HG03378 (cell line): ENCODE measurements around the gene S1PR3.
A peak's percentile ranks its signal among the peaks of the same experiment; 100 is the strongest.

Source experiments
- ATAC-seq: cut with Tn5 transposase; IDR thresholded peaks from one replicate; pipeline ENCODE4 v1.9.1; 2021; ENCODE audit warnings: mild to moderate bottlenecking, moderate library complexity; ENCODE audit not compliant: unreplicated experiment

The S1PR3 gene

GRCh38 chr9:88990729-88991065 is 571 bp upstream of the S1PR3 start:
- no peak for ATAC-seq

- no peak for ATAC-seq
Observed at GRCh38 chr9:88992556-88992955, 1.3 kb downstream of the S1PR3 start.

- ATAC-seq: no peak
Observed at GRCh38 chr9:88993327-88993726, 2.1 kb downstream of the S1PR3 start.

GRCh38 chr9:88993871-88994460 is 2.7 kb downstream of the S1PR3 start:
- ATAC-seq: no peak

GRCh38 chr9:88994469-88995199 is 3.4 kb downstream of the S1PR3 start:
- no peak for ATAC-seq

GRCh38 chr9:88995200-88995577 is 3.9 kb downstream of the S1PR3 start:
- no peak for ATAC-seq

- no peak for ATAC-seq
Observed at GRCh38 chr9:88995627-88996026, 4.4 kb downstream of the S1PR3 start.

- ATAC-seq: no peak
Observed at GRCh38 chr9:88996046-88996920, 5.0 kb downstream of the S1PR3 start.

GRCh38 chr9:88996921-88997235 is 5.6 kb downstream of the S1PR3 start:
- no peak for ATAC-seq

GRCh38 chr9:88997646-88998045 is 6.4 kb downstream of the S1PR3 start:
- ATAC-seq: no peak

- no peak for ATAC-seq
Observed at GRCh38 chr9:88998503-88998902, 7.2 kb downstream of the S1PR3 start.

GRCh38 chr9:88998911-88999310 is 7.6 kb downstream of the S1PR3 start:
- ATAC-seq: no peak

GRCh38 chr9:89000371-89000781 is 9.1 kb downstream of the S1PR3 start:
- ATAC-seq: no peak

GRCh38 chr9:89000973-89001916 is 10.0 kb downstream of the S1PR3 start:
- peak; percentile 64 for ATAC-seq

- ATAC-seq: no peak
Observed at GRCh38 chr9:89001917-89002540, 10.8 kb downstream of the S1PR3 start.

GRCh38 chr9:89002987-89003386 is 11.7 kb downstream of the S1PR3 start:
- no peak for ATAC-seq

- ATAC-seq: no peak
Observed at GRCh38 chr9:89005323-89005722, 14.1 kb downstream of the S1PR3 start.

- ATAC-seq: no peak
Observed at GRCh38 chr9:89006267-89006666, 15.0 kb downstream of the S1PR3 start.

GRCh38 chr9:89006996-89007967 is 16.0 kb downstream of the S1PR3 start:
- no peak for ATAC-seq
